Measurements from ENCODE around the gene ITGAX.

ITGAX gene

DNA sequence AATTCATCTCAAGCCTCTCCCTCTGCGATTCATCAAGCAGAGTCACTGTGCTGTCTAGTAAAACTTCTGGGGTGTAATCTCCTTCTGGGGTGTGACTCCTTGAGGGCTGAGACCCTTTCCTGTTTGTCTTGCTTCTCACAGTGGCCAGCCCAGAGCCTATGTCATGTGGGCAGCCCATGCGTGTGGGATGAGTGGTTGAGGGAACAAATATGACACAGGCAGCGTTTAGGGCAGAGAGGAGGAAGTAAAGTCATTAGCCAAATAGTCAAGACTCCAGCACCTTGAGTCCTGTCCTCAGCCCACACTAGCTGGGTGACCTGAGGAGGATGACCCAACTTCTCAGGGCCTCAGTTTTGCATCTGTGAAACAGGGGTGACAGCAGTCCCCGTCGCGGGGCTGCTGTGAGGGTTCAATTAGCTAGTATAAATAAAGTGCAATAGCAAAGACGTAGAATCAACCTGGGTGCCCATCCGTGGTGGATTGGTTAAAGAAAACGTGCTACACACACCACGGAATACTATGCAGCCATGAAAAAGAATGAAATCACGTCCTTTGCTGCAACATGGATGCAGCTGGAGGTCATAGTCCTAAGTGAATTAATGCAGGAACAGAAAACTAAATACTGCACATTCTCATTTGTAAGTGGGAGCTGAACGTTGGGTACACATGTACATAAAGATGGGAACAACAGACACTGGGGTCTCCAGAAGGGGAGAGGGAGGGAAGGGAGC lies 4.5 kb upstream of the ITGAX start:
- DNase-seq, result no peak

DNA sequence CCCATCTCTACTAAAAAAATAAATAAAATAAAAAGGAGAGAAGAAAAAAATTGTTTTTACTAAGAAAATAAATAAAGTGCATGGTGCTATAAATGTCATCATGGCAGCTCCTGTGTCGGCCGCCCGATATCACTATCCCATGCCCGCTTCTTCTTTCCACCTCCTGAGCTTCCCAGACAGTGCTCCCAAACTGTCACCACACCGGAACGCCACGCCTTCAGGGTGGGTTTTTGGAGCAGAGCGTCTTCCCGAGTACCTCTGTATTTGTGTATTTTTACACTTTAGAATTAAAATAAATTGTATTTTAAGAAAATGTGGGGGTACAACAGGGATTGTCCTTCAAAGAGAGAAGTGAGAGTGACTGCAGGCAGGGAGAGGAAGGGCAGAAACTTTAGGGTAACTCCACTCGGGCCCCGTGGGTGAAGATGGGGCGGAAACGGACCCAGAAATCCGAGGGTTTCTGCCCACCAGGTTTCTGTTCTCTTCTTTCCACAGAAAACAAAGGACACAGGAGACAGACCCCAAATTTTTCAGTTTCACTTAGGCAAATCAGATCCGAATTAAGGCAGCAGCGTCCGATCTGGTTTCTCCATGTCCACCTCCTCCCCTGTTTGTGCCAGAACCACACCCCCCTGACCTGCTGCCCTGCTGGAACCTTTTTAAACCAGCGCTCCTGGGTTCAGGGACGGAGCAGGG lies 3.6 kb upstream of the ITGAX start:
- DNase-seq, result no peak

DNA sequence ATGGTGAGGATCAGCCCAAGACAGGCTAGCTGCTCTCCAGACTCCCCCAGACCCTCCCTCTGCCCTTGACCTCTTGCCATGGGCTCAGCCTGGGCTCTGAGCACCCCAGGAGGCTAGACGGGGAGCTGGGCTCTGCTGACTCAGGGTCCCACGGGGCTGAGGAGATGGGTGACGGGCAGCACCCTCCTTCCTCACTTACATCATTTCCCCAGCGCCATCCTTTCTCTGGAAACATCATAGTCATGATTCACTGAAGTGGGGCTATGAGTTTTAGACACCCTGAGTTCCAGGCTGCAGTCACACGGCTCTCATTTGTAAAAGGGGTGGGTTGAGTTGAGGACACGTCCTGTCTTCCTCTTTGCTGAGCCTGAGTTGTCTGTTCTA lies 3.0 kb upstream of the ITGAX start:
- DNase-seq, result no peak

DNA sequence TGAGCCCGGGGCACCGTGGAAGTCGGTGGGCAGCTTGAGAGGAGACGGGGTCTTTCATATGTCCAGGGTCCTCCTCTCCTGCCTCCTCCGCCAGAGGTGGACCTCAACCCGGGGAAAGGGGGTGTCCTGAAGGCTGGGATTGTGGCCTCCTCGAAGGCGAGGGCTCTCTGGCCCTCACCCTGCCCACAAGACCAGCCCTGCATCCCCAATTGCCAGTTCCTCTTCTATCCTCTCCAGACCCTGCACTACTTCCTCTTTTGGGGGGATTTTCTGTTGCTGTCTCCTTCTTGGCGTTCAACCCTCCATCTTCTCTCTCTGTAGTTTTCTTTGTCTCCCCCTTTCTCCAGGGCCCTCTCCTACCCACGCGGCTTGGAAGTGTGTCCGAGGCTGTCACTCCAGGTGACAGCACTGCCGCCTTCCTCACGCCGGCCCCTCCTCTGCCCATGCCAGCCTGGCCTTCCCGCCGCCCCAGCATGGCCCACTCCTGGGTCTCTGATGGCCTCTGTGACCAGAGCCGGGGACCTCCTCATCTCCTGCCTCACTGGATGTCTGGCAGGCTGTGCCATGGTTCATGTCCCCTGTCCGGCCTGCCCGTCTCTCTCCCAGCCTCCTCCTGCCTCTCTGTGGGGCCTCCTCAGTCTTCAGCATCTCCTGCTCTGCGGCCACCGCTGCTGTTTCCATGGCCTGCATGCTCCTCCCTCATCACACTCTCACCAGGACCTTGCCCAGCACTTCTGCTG lies 2.4 kb upstream of the ITGAX start:
- no peak for DNase-seq

DNA sequence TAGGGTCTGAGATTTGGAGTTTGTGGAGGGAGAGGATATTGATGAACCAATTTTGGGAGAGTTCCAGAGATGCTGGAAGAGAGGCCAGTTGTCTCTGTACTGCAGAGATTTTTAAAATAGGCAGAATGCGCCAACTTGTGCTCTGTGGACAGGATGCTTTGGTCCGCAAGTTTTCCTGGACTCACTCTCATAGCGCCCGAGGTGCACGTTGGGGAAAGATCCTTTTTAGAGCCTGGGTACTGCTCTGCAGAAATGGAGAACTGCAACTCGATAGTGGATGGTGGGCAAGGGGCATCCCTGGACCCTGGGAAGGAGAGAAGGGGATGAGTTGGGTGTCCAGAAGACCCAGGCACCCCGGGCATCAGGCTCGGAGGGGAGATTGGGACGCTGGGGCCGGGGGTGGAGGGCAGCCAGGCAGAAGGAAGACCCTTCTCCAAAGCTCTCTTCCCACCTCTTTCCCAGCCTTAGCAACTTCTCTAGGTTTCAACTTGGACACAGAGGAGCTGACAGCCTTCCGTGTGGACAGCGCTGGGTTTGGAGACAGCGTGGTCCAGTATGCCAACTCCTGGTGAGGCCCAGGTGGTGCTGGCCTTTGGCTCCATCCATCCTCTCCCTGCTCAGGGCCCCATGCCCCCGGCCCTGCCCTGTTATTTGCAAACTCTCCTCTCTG lies 590 bp downstream of the ITGAX start:
- DNase-seq, result no peak

DNA sequence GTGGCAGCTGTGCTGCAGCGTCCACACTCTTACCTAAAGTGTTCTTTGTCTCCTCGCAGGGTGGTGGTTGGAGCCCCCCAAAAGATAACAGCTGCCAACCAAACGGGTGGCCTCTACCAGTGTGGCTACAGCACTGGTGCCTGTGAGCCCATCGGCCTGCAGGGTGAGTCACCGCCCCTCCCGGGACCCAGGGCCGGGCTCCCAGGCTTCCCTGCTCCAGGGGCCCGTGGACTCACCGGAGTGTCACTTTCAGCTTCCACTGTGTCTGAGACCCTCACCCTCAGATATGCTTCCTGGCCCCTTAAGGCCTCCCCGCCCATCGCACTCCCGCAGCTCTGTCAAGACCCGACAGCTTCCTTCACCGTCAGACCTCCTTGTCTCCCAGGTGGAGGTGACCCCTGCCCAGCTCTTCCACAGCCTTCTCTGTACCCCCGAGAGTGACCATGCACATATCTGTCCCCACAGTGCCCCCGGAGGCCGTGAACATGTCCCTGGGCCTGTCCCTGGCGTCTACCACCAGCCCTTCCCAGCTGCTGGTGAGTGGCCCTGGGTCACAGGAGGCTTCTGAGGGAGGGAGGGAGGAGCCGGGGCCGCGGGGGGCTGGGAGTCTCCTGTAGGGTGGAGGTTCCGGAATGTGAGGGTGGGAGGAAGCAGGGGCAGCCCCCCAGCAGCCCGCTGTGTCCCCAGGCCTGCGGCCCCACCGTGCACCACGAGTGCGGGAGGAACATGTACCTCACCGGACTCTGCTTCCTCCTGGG lies 1.8 kb downstream of the ITGAX start:
- no peak for DNase-seq

DNA sequence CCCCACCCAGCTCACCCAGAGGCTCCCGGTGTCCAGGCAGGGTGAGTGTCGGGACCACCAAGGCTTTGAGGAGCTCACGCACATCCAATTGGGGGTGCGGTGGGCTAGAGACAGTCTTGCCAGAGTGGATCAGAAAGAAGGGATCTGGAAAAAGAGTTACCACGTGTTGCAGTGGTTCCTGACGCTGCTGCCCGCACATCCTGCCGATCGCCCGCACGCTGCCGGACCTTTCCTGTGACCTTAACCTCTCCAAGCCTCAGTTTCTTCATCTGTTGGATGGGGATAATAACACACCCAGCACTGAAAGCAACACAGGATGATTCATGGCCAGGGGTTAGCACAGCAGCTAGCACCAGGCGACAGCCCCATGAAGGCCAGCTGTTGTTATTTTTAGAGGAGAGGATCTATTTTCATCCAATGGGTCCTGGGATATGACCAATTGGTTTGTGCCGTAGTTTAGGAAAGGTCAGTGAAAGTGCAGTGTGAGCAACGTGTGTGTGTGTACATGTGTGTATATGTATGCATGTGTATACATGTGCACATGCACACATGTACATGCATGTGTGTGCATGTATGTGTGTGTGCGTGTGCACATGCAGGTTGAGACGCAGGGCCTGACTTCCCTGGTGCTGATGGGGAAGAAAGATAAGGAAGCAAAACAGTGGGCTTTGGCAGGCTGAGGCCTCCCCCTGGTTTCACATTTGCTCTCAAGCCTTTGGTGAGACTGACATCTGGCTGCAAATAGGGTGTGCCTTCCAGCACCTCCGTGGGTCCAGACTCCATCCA lies 2.5 kb downstream of the ITGAX start:
- no peak for DNase-seq

DNA sequence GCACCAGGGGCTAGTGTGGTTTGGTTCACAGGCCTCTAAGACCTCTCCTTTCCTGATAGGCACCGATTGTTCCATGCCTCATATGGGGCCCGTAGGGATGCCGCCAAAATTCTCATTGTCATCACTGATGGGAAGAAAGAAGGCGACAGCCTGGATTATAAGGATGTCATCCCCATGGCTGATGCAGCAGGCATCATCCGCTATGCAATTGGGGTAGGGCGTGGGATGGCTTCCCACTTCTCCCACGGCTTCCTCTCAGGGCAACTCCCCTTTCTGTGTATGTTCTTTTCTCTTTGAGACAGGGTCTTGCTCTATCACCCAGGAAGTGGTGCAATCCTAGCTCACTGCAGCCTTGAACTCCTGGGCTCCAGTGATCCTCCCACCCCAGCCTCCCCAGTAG lies 5.3 kb downstream of the ITGAX start:
- DNase-seq, result no peak

DNA sequence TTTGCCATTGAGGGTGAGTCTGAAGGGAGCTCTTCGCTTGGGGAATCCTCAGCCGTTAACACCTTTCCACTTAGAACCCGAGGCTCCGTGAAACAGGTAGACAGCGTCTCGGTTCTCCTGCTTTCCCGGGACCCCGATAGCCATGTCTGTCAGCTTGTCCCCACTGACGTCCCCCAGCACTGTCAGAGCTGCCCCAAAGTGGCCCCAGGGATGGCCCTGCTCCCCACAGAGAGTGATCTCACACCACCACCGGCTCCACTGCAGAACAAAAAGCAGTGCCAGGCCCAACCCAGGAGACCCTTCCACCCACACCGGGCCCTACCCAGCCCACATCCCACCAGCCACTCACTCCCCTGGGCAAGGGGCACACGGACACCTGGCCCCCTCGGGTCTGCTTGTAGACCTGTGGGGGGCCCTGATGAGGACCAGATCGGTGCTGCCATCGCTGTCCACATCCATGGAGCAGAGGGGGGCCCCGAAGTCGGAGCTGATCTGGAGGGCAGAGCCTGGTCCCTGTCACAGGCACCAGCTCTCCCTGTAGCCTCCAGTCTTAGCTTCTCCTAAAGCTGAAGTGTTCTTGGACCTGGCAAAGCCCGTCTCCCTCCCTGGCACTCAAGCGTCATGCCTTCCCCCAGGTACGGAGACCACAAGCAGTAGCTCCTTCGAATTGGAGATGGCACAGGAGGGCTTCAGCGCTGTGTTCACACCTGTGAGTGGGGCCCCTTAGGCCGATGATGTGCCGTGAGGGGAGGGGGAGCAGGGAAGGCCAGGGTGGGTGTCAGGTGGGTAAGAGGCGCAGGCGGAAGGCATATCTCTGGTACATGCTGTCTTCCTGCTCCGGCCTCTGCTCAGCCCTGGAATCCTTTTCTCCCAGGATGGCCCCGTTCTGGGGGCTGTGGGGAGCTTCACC lies 6.5 kb downstream of the ITGAX start:
- DNase-seq, result no peak

DNA sequence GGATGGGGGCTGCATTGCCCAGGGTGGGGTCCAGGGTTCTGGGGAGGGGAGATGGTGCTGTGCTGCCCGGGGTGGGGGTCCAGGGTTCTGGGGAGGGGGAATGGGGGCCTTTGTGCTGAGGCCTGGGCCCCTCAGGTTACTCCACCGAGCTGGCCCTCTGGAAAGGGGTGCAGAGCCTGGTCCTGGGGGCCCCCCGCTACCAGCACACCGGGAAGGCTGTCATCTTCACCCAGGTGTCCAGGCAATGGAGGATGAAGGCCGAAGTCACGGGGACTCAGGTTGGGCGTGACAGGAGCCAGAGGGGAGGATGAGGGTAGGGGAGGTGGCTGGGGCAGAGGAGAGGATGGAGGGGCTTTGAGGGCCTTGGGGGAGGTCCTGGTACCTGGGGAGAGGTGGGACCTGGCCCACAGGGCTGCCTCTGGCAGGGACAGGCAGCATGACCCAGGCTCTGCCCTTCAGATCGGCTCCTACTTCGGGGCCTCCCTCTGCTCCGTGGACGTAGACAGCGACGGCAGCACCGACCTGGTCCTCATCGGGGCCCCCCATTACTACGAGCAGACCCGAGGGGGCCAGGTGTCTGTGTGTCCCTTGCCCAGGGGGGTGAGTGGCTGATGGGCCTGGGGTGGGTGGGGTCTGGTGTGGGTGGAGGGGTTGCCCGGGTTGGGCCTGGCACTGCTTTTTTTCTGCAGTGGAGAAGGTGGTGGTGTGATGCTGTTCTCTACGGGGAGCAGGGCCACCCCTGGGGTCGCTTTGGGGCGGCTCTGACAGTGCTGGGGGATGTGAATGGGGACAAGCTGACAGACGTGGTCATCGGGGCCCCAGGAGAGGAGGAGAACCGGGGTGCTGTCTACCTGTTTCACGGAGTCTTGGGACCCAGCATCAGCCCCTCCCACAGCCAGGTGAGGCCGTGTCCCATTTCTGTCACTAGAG lies 7.8 kb downstream of the ITGAX start:
- DNase-seq, result no peak

DNA sequence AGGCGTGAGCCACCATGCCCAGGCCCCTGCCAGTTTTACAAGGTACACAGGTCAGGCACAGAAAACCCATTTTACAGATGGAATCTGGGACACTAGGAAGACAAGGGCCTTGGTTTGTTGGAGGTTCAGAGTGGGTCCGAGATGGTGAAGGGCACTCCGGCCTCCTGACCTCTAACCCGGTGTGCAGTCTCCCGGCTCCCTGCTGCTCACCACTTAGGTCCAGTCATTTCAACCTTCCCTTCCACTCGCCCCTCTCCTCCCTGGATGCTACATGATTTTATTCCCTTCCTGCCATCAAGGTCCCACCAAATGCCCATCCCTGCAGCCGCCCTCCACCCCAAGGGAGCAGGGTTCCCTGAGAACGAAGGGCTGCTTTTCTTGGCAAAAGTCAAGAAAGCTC lies 8.7 kb downstream of the ITGAX start:
- no peak for DNase-seq

DNA sequence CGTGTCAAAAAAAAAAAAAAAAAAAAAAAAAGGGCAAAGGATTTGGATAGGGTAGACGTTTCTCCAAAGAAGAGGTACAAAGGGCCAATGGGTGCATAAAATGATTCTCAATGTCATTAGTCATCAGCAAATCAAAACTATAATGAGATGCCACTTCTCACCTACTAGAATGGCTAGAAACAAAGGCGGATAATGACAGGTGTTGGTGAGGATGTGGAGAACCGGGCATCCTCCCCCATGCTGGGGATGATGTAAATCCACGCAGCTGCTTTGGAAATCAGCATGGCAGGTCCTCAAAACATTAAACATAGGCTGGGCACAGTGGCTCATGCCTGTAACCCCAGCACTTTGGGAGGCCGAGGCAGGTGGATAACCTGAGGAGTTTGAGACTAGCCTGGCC lies 9.4 kb downstream of the ITGAX start:
- no peak for DNase-seq

DNA sequence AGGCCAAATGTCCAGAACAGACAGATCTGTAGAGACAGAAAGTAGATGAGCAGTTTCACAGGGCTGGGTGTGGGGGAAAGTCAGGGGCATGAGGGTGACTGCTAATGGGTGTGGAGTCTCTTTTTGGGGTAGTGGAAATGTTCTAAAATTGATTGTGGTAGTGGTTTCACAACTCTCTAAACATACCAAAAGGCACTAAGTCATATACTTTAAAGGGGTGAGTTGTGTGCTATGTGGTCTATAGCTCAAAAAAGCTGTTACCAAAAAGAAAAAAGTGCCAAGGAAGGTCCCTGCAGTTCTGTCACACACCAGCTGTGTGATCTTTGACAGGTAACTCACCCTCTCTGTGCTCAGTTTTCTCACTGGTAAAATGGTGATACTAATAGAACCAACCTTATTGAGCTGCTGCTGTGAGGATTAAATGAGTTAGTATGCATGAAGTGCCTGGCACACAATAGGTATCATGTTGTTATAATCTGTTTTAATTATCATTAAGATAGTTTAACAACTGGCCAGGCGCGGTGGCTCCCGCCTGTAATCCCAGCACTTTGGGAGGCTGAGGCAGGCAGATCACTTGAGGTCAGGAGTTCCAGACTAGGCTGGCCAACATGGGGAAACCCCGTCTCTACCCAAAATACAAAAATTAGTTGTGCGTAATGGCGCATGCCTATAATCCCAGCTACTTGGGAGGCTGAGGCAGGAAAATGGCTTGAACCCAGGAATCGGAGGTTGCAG lies 10.3 kb downstream of the ITGAX start:
- no peak for DNase-seq

DNA sequence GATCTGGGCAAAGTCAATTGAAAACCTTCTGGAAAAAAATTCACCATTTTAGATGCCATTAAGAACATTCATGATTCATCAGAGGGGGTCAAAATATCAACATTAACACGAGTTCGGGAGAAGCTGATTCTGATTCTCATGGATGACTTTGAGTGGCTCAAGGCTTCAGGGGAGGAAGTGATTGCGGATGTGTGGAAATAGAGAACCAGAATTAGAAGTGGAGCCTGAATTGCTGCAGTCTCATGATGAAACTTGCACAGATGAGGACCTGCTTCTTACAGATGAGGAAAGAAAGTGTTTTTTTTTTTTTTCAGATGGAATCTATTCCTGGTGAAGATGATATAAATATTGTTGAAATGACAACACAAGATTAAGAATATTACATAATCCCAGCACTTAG lies 12.9 kb downstream of the ITGAX start:
- DNase-seq, result no peak

DNA sequence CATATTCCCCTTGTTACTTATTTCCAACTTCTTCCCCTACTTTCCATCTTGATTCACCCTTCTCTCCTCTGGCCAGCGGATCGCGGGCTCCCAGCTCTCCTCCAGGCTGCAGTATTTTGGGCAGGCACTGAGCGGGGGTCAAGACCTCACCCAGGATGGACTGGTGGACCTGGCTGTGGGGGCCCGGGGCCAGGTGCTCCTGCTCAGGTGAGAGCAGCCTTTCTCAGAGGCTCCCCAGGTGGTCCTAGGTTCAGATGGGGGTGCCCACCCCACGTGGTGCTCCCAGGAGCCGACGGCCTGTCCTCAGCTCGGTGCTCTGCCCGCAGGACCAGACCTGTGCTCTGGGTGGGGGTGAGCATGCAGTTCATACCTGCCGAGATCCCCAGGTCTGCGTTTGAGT lies 16.0 kb downstream of the ITGAX start:
- DNase-seq, result no peak

DNA sequence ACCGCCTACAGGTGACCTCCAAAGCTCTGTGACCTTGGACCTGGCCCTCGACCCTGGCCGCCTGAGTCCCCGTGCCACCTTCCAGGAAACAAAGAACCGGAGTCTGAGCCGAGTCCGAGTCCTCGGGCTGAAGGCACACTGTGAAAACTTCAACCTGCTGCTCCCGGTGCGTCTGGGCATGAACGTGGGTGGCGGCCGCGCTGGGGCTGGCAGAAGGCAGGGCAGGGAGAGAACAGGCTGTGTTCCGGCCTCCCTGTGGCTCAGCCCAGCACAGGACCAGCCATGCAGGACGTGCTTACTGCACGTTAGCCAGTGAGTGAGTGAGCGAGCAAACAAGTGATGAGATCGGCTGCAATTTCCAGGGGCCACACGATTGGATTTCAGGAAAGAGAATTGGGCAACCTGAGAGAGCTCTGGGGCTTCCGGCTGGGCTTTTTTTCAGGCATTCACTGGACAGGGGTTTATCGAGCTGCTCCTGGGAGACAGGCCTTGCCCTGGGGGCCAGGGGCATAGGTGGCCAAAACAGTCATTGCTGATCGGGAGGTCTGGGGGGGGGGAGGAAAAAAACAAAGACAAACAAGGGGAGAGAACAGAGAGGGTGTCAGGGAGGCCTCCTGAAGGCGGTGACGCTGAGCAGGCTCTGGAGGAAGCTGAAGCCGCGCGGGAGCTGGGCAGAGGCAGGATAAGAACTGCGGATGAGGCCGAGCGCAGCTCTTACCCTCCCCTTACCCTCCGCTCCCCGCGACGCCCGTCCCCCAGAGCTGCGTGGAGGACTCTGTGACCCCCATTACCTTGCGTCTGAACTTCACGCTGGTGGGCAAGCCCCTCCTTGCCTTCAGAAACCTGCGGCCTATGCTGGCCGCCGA lies 16.9 kb downstream of the ITGAX start:
- DNase-seq, result no peak

DNA sequence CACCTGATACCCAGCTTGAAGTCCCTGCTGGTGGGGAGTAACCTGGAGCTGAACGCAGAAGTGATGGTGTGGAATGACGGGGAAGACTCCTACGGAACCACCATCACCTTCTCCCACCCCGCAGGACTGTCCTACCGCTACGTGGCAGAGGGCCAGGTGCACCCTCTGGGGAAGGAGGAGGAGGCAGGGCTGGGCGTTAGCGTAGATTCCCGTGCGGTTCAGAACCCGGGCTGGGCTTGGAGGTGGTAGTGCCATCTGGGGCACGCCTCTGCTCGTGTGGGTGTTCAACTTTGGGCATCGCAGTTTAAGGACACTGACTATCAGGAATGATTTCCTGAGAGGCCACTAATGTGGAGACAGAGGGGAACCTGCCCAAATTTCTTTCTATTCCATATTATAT lies 18.3 kb downstream of the ITGAX start:
- no peak for DNase-seq

DNA sequence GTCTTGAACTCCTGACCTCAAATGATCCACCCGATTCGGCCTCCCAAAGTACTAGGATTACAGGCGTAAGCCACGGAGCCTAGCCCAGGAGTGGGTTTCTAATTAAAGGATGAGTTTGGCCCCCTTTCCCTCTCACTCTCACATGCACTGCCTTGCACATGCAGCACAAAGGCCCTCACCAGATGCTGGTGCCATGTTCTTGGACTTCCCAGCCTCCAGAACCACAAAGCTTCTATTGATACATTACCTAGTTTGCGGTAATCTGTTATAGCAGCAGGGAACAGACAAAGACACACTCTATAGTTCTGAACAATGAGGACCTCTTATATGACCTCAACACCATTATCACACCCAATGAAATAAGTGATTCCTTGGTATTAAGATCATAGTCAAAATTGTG lies 20.3 kb downstream of the ITGAX start:
- DNase-seq, result no peak

All from activated T-cell treated with anti-CD3 and anti-CD28 coated beads for 4 hours (primary cell).